PC-3 (cell line): Measurements from ENCODE around the gene PLCB4. TPM values are rescaled to one million over a fixed set of nuclear protein-coding genes. Genes with fewer than 3 reads are reported as not detected.

Experiments used
- ATAC-seq: fragments of 200-7000 bp; cut with Tn5 transposase; 2 replicates; pipeline ENCODE4 v1.9.1; 2020; ENCODE audit warnings: mild to moderate bottlenecking, moderate library complexity
- BruUV-seq: library from RNA; stranded (reverse); fragments of 400-500 nt; replicated peaks from 2 replicates; lab custom pipeline; 2021; lab: Mats Ljungman, UMichigan
- CTCF ChIA-PET: fragments of 300-600 bp; sonication (Branson Sonifier 250); formaldehyde crosslinking; loops from one replicate; lab custom pipeline; 2022; ENCODE audit warnings: antibody characterized with exemption; lab: Charles Lee
- POLR2A ChIA-PET: fragments of 300-600 bp; sonication (Branson Sonifier 250); formaldehyde crosslinking; loops from one replicate; lab custom pipeline; 2022; ENCODE audit warnings: antibody characterized with exemption; ENCODE audit not compliant: unreplicated experiment; lab: Charles Lee
- DNase-seq: peaks from one replicate; pipeline ENCODE4 v3.0.0-alpha.2; 2015
- H2AFZ ChIP-seq: fragments of 300-600 bp; sonication (generic); 2 replicates; pipeline ENCODE4 v1.6.0; 2016; ENCODE audit warnings: antibody characterized with exemption, low read length
- H3F3A ChIP-seq: fragments of 300-600 bp; sonication (generic); one replicate; pipeline ENCODE4 v1.6.0; 2017; ENCODE audit warnings: antibody characterized with exemption, low read length, control low read depth, mild to moderate bottlenecking; ENCODE audit not compliant: unreplicated experiment
- H3K27ac ChIP-seq: fragments of 300-600 bp; sonication (generic); 2 replicates; pipeline ENCODE4 v1.5.1; 2016; ENCODE audit warnings: mild to moderate bottlenecking, low read length
- H3K27me3 ChIP-seq: fragments of 300-600 bp; sonication (generic); 2 replicates; pipeline ENCODE4 v1.6.1; 2016; ENCODE audit warnings: low read length, mixed read lengths
- H3K36me3 ChIP-seq: fragments of 300-600 bp; sonication (generic); 2 replicates; pipeline ENCODE4 v1.6.1; 2016; ENCODE audit warnings: low read depth, mixed run types, low read length, mixed read lengths
- H3K4me1 ChIP-seq: fragments of 300-600 bp; sonication (generic); 2 replicates; pipeline ENCODE4 v1.5.1; 2016; ENCODE audit warnings: low read length; ENCODE audit not compliant: insufficient read depth
- H3K4me2 ChIP-seq: fragments of 300-600 bp; sonication (generic); 2 replicates; pipeline ENCODE4 v1.6.0; 2016; ENCODE audit warnings: low read length
- H3K4me3 ChIP-seq: fragments of 300-600 bp; sonication (generic); 2 replicates; pipeline ENCODE4 v1.5.1; 2016; ENCODE audit warnings: mild to moderate bottlenecking, low read length, mixed read lengths
- H3K79me2 ChIP-seq: fragments of 300-600 bp; sonication (generic); 2 replicates; pipeline ENCODE4 v1.6.1; 2017; ENCODE audit warnings: low read length, mixed read lengths
- H3K9ac ChIP-seq: fragments of 300-600 bp; sonication (generic); 2 replicates; pipeline ENCODE4 v1.6.0; 2016; ENCODE audit warnings: mild to moderate bottlenecking, low read length
- H3K9me2 ChIP-seq: fragments of 300-600 bp; sonication (generic); replicated peaks from 2 replicates; pipeline ENCODE4 v1.6.1; 2016; ENCODE audit warnings: mixed run types, low read length, mixed read lengths
- H3K9me3 ChIP-seq: fragments of 300-600 bp; sonication (generic); 2 replicates; pipeline ENCODE4 v1.6.1; 2016; ENCODE audit warnings: low read length, mixed read lengths
- H4K20me1 ChIP-seq: fragments of 300-600 bp; sonication (generic); 2 replicates; pipeline ENCODE4 v1.6.1; 2016; ENCODE audit warnings: low read length, mixed read lengths
- EZH2 ChIP-seq: fragments of 300-600 bp; sonication (generic); IDR thresholded peaks from one replicate; pipeline ENCODE4 v1.6.1; 2017; ENCODE audit warnings: antibody characterized with exemption, mild to moderate bottlenecking, low read length; ENCODE audit not compliant: unreplicated experiment
- EZH2phosphoT487 ChIP-seq: fragments of 300-600 bp; sonication (generic); IDR thresholded peaks from 2 replicates; pipeline ENCODE4 v1.6.1; 2018; ENCODE audit warnings: mild to moderate bottlenecking, antibody characterized with exemption, low read length, borderline replicate concordance
- intact Hi-C: fragments of 100-400 bp; cut with micrococcal nuclease; formaldehyde crosslinking; loops from 2 replicates; pipeline ENCODE4 v1.9.0; 2023
- total RNA-seq: library from RNA; depleted of rRNA; stranded (reverse); fragments of >200 nt; gene quantifications from 2 replicates; pipeline ENCODE4 v1.2.3, GENCODE V29; 2014
- TF ChIP-seq, protein P1 (sequence below): fragments of 300-600 bp; sonication (generic); conservative IDR thresholded peaks from 2 replicates; pipeline ENCODE4 v1.5.1; 2017; ENCODE audit warnings: antibody characterized with exemption, low read depth, mild to moderate bottlenecking, low read length

The PLCB4 gene
- total RNA-seq, 1 experiment from 2014 or later: 25.4 TPM

GRCh38 chr20:9413001-9413400 is 344.1 kb downstream of the PLCB4 start:
- H3K79me2 ChIP-seq: no peaks in the 10 kb centered on the region
- no peaks in the 10 kb centered on the region for H3K9me2 ChIP-seq
- H3K4me3 ChIP-seq: no peak overlapping the region
- intact Hi-C loops: no loop called here
- H3K27me3 ChIP-seq: no peaks in the 10 kb centered on the region
- H3K27ac ChIP-seq: no peak overlapping the region
- H3K9ac ChIP-seq: no peak overlapping the region
- H3K4me1 ChIP-seq: peaks cover 27% of the 10 kb centered on the region
- BruUV-seq: no TSS peak
- no peaks in the 10 kb centered on the region for H3K36me3 ChIP-seq
- CTCF ChIA-PET: no interaction called here
- H3K9me3 ChIP-seq: no peaks in the 10 kb centered on the region
- no peak overlapping the region for H3K4me2 ChIP-seq
- TF ChIP-seq, protein P1, sequence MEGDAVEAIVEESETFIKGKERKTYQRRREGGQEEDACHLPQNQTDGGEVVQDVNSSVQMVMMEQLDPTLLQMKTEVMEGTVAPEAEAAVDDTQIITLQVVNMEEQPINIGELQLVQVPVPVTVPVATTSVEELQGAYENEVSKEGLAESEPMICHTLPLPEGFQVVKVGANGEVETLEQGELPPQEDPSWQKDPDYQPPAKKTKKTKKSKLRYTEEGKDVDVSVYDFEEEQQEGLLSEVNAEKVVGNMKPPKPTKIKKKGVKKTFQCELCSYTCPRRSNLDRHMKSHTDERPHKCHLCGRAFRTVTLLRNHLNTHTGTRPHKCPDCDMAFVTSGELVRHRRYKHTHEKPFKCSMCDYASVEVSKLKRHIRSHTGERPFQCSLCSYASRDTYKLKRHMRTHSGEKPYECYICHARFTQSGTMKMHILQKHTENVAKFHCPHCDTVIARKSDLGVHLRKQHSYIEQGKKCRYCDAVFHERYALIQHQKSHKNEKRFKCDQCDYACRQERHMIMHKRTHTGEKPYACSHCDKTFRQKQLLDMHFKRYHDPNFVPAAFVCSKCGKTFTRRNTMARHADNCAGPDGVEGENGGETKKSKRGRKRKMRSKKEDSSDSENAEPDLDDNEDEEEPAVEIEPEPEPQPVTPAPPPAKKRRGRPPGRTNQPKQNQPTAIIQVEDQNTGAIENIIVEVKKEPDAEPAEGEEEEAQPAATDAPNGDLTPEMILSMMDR: no peak
- TF ChIP-seq EZH2 (no peak), EZH2phosphoT487 (no peak)
- ATAC-seq (no peak), DNase-seq (no peak)
- POLR2A ChIA-PET: no interaction called here
- peaks cover 6% of the 10 kb centered on the region for H3F3A ChIP-seq
- no peak overlapping the region for H2AFZ ChIP-seq
- no peaks in the 10 kb centered on the region for H4K20me1 ChIP-seq

DNA sequence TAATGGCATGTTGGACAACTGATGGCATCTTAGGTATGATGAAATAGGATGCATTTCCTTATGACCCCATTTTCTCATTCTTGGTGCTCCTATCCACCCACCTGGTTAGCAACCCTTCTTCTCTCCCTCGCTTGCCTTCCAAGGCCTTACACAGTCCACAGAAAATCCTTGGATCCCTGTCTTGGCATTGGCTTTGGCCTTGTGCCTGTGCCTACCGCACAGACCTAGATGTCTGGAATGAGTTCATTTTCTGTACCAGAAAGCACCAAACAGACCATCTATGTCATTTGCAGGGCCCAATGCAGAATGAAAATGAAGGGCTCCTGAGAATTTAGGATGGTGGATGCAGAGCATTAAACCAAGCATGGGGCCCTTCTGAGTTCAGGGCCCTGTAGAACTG is 346.5 kb downstream of the PLCB4 start:
- ATAC-seq (no peak), DNase-seq (no peak)
- Histone ChIP-seq H3K9me2 (no peaks in the 10 kb centered on the region), H3F3A (peaks cover 10% of the 10 kb centered on the region), H2AFZ (no peak overlapping the region), H3K36me3 (no peaks in the 10 kb centered on the region), H3K4me1 (peaks cover 11% of the 10 kb centered on the region), H4K20me1 (no peaks in the 10 kb centered on the region), H3K9ac (no peak overlapping the region), H3K4me2 (no peak overlapping the region), H3K79me2 (no peaks in the 10 kb centered on the region), H3K27me3 (no peaks in the 10 kb centered on the region), H3K9me3 (no peaks in the 10 kb centered on the region), H3K4me3 (no peak overlapping the region), H3K27ac (no peak overlapping the region)
- no TSS peak for BruUV-seq
- POLR2A ChIA-PET: no interaction called here
- intact Hi-C loops: no loop called here
- TF ChIP-seq EZH2 (no peak), EZH2phosphoT487 (no peak)
- TF ChIP-seq, protein P1: no peak
- CTCF ChIA-PET: no interaction called here

DNA sequence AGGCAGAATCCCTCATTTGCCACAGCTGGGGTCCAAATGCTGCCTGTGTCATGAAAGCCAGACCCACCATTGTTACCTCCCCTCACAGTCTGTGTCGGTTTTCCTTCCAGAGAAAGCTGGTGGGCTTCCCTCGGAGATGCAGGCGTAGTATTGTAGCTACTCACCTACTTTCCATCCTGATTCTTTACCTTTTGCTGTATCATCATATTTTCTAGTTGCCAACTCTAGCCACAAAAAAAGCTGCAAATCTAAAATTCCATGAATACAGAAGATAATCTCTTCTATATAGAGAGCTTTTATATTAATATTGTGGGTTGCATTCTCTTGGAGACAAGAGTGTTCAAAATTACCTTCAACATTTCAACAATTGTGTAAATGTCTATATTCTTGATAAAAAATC is 347.5 kb downstream of the PLCB4 start:
- Histone ChIP-seq H2AFZ (no peak overlapping the region), H3K36me3 (0 out of 2 replicates have a peak, but pooled peaks cover 4% of the 10 kb centered on the region), H3K27me3 (no peaks in the 10 kb centered on the region), H3K79me2 (no peaks in the 10 kb centered on the region), H3K4me2 (no peak overlapping the region), H3F3A (peaks cover 10% of the 10 kb centered on the region), H3K9ac (no peak overlapping the region), H4K20me1 (no peaks in the 10 kb centered on the region), H3K9me2 (no peaks in the 10 kb centered on the region), H3K9me3 (no peaks in the 10 kb centered on the region), H3K4me1 (peaks cover 9% of the 10 kb centered on the region), H3K4me3 (no peak overlapping the region), H3K27ac (no peak overlapping the region)
- TF ChIP-seq, protein P1: no peak
- TF ChIP-seq EZH2phosphoT487 (no peak), EZH2 (no peak)
- POLR2A ChIA-PET: no interaction called here
- no peak for DNase-seq
- no peak for ATAC-seq
- CTCF ChIA-PET: no interaction called here
- no TSS peak for BruUV-seq
- intact Hi-C loops: no loop called here
